Measurements from ENCODE around the gene VN1R5.

GRCh38 chr1:247293047-247293446, 37.2 kb downstream of the VN1R5 start:
- TF ChIP-seq POLR2A (IDR thresholded peaks at IDR 0.05; ENCODE audit: low read depth, low read length), result no peak
- TF ChIP-seq POLR2AphosphoS5 (IDR thresholded peaks at IDR 0.05; ENCODE audit: low read depth, low read length), result no peak
- no peak for TF ChIP-seq TAF1 (IDR thresholded peaks at IDR 0.05; ENCODE audit: borderline replicate concordance, low read depth, low read length)
